H1 (cell line): ENCODE measurements around the gene TMUB1. TPM values are rescaled to one million over a fixed set of nuclear protein-coding genes. Genes with fewer than 3 reads are reported as not detected.
A peak's percentile ranks its signal among the peaks of the same experiment; 100 is the strongest.

Experiments
- ASH2L ChIP-seq: fragments of 200-600, 300-600 bp; sonication (generic); IDR thresholded peaks from one replicate; pipeline ENCODE4 v1.7.1; 2017; ENCODE audit warnings: low read length
- BACH1 ChIP-seq: IDR thresholded peaks from 2 replicates; pipeline ENCODE4 v1.6.1; 2012; ENCODE audit warnings: low read length, improper control_type of control experiment
- CREB1 ChIP-seq: IDR thresholded peaks from 2 replicates; pipeline ENCODE4 v1.6.1; 2012; ENCODE audit warnings: inconsistent platforms
- CTCF ChIP-seq, 3 experiments: IDR thresholded peaks; 1 replicate in 2 of 3; 2 replicates in 1 of 3; pipeline versions ENCODE4 v1.5.1 to v1.6.1; 2011; ENCODE audit warnings: low read length in 3 of 3, mild to moderate bottlenecking in 3 of 3, inconsistent platforms in 2 of 3, low read depth in 1 of 3, moderate library complexity in 1 of 3; ENCODE audit not compliant: insufficient read depth in 1 of 3; ENCODE audit errors: control extremely low read depth in 1 of 3
- E2F6 ChIP-seq: IDR thresholded peaks from 2 replicates; pipeline ENCODE4 v1.6.1; 2012; ENCODE audit warnings: inconsistent platforms
- EP300 ChIP-seq, 2 experiments: IDR thresholded peaks; 1 replicate in 1 of 2; 2 replicates in 1 of 2; pipeline ENCODE4 v1.6.1; 2011 to 2012; ENCODE audit warnings: low read depth in 2 of 2, low read length in 2 of 2, mild to moderate bottlenecking in 2 of 2, borderline replicate concordance in 1 of 2, inconsistent platforms in 1 of 2, moderate library complexity in 1 of 2
- GTF2F1 ChIP-seq: IDR thresholded peaks from 2 replicates; pipeline ENCODE4 v1.6.1; 2012; ENCODE audit warnings: low read depth, low read length, improper control_type of control experiment, borderline replicate concordance
- PHF8 ChIP-seq: fragments of 200-600 bp; sonication (generic); conservative IDR thresholded peaks from 2 replicates; pipeline ENCODE4 v1.7.1; 2012; ENCODE audit warnings: low read depth, mild to moderate bottlenecking, inconsistent platforms, low read length, moderate library complexity
- POLR2A ChIP-seq, 2 experiments: IDR thresholded peaks; 1 replicate in 1 of 2; 2 replicates in 1 of 2; pipeline ENCODE4 v1.6.1; 2011; ENCODE audit warnings: low read depth in 2 of 2, low read length in 2 of 2, mild to moderate bottlenecking in 2 of 2; ENCODE audit errors: control extremely low read depth in 1 of 2
- POU5F1 ChIP-seq: IDR thresholded peaks from 2 replicates; pipeline ENCODE4 v1.6.1; 2011; ENCODE audit warnings: low read depth, mild to moderate bottlenecking, low read length, moderate library complexity
- SIRT6 ChIP-seq: IDR thresholded peaks from one replicate; pipeline ENCODE4 v1.7.1; 2012; ENCODE audit warnings: low read length, inconsistent platforms
- SIX5 ChIP-seq: IDR thresholded peaks from 2 replicates; pipeline ENCODE4 v1.6.1; 2011; ENCODE audit warnings: mild to moderate bottlenecking, low read depth, low read length
- TEAD4 ChIP-seq: IDR thresholded peaks from 2 replicates; pipeline ENCODE4 v1.6.1; 2012; ENCODE audit warnings: low read depth, low read length, inconsistent platforms, mixed read lengths
- YY1 ChIP-seq: IDR thresholded peaks from 2 replicates; pipeline ENCODE4 v1.6.1; 2011; ENCODE audit warnings: low read depth, mild to moderate bottlenecking, low read length
- ZNF274 ChIP-seq: IDR thresholded peaks from 2 replicates; pipeline ENCODE4 v1.7.0; 2012; ENCODE audit warnings: low read length, borderline replicate concordance; ENCODE audit errors: extremely low read depth
- polyA plus RNA-seq, 7 experiments: library from polyadenylated mRNA; depleted of rRNA in 3 of 7; stranded (reverse) in 5 of 7; unstranded in 2 of 7; fragments of >200 nt in 5 of 7; fragments of 200-250 nt in 2 of 7; gene quantifications; 1 replicate in 5 of 7; 2 replicates in 1 of 7; 4 replicates in 1 of 7; pipeline versions ENCODE4 v1.2.1 to v1.2.3, GENCODE V29; 2011 to 2013; ENCODE audit warnings: missing spikeins in 2 of 7, mixed read lengths in 2 of 7
- total RNA-seq: library from RNA; stranded (reverse); fragmentation: NEBNext Ultra II Directional; extraction: Animal tissue kit (Norgen Biotek cat#: 25700); gene quantifications from 2 replicates; pipeline ENCODE4 v1.2.1, GENCODE V29; 2021

Gene TMUB1
- total and polyA plus RNA-seq, 2 of the 8 experiments (the other 6 are each of a cell fraction or from before 2014, with no cell fraction given) = 41.4 to 56.2 TPM

- TF ChIP-seq E2F6 = peak; percentile 94
- TF ChIP-seq EP300 (IDR thresholded peaks at IDR 0.05; ENCODE audit: borderline replicate concordance in 1 of 2, low read depth in 2 of 2, low read length in 2 of 2) = peak in 1 of 2 experiments; percentile 79; a peak in 2 of 3 replicates
- no peak for TF ChIP-seq TEAD4
- TF ChIP-seq CTCF (IDR thresholded peaks at IDR 0.05; ENCODE audit: control extremely low read depth in 1 of 3, insufficient read depth in 1 of 3, low read depth in 1 of 3, low read length in 3 of 3) = peak in 1 of 3 experiments; percentile 4; a peak in 1 of 4 replicates
- no peak for TF ChIP-seq BACH1
- TF ChIP-seq ASH2L = no peak
- TF ChIP-seq SIX5 = no peak
- peak; percentile 72; the same call in 1 of the 2 replicates for TF ChIP-seq CREB1
- TF ChIP-seq YY1 = 0 out of 2 replicates have a peak, but pooled peaks have one; percentile 58
- TF ChIP-seq POU5F1 = no peak
- no peak for TF ChIP-seq ZNF274
- TF ChIP-seq GTF2F1 = no peak
- TF ChIP-seq SIRT6 = no peak
- no peak for TF ChIP-seq PHF8
- TF ChIP-seq POLR2A (IDR thresholded peaks at IDR 0.05; ENCODE audit: control extremely low read depth in 1 of 2, low read depth in 2 of 2, low read length in 2 of 2) = no peak
Observed at GRCh38 chr7:151051108-151051507, 32.2 kb downstream of the TMUB1 start (continued).
